22Rv1 (cell line): Measurements from ENCODE around the gene OR52L1.

Source experiments
- ZFX ChIP-seq: fragments of 450-650 bp; IDR thresholded peaks from 2 replicates; pipeline ENCODE4 v1.6.1; 2017; ENCODE audit warnings: antibody characterized with exemption, borderline replicate concordance
- TF ChIP-seq, protein P1 (sequence below): fragments of 450-650 bp; IDR thresholded peaks from 2 replicates; pipeline ENCODE4 v1.5.1; 2017; ENCODE audit warnings: mild to moderate bottlenecking

DNA sequence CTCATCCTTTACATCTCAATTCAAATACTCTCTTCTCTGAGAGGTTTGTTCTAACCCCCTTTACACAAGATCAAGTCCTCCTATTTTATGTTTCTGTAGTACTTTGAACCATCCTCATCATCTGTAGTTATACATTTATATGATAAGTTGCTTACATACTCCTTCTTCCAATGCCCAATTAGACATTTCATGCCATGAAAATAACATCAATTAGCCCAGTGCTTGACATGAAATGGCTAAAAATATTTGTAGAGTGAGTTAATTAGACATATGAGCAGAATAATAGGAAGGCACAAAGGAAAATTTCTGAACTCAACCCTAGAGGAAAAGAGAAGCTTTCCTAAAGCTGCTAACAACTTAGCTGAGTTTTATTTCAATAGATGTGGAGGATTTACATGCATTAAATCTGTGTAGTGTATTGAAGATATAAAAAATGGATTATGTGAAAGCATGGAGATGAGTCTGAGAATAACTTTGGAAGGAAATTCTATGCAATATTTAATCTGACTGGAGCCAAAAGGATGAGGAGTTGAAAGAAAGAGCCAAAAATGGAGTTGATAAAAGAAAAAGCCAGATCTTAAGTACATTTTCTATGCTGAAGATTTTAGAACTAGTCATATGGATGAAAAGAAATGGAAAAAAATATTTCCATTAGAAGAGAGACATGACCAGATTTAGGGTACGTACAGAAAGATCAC is 44.1 kb upstream of the OR52L1 start, which contains the start of gene OR56A1:
- TF ChIP-seq, protein P1, sequence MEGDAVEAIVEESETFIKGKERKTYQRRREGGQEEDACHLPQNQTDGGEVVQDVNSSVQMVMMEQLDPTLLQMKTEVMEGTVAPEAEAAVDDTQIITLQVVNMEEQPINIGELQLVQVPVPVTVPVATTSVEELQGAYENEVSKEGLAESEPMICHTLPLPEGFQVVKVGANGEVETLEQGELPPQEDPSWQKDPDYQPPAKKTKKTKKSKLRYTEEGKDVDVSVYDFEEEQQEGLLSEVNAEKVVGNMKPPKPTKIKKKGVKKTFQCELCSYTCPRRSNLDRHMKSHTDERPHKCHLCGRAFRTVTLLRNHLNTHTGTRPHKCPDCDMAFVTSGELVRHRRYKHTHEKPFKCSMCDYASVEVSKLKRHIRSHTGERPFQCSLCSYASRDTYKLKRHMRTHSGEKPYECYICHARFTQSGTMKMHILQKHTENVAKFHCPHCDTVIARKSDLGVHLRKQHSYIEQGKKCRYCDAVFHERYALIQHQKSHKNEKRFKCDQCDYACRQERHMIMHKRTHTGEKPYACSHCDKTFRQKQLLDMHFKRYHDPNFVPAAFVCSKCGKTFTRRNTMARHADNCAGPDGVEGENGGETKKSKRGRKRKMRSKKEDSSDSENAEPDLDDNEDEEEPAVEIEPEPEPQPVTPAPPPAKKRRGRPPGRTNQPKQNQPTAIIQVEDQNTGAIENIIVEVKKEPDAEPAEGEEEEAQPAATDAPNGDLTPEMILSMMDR: no peak
- TF ChIP-seq ZFX: no peak
